Inferior parietal cortex (tissue), 1 donor: ENCODE measurements around the gene NLRP13.
"Not testable (repeated sequence)": the region's sequence is repeated elsewhere in the genome, so short reads cannot be mapped to it uniquely, and the experiment has no call there.

Experiments
- DNase-seq: peaks from one replicate; pipeline ENCODE4 v3.0.0-alpha.2; 2016; ENCODE audit errors: extremely low spot score

The NLRP13 gene, protein sequence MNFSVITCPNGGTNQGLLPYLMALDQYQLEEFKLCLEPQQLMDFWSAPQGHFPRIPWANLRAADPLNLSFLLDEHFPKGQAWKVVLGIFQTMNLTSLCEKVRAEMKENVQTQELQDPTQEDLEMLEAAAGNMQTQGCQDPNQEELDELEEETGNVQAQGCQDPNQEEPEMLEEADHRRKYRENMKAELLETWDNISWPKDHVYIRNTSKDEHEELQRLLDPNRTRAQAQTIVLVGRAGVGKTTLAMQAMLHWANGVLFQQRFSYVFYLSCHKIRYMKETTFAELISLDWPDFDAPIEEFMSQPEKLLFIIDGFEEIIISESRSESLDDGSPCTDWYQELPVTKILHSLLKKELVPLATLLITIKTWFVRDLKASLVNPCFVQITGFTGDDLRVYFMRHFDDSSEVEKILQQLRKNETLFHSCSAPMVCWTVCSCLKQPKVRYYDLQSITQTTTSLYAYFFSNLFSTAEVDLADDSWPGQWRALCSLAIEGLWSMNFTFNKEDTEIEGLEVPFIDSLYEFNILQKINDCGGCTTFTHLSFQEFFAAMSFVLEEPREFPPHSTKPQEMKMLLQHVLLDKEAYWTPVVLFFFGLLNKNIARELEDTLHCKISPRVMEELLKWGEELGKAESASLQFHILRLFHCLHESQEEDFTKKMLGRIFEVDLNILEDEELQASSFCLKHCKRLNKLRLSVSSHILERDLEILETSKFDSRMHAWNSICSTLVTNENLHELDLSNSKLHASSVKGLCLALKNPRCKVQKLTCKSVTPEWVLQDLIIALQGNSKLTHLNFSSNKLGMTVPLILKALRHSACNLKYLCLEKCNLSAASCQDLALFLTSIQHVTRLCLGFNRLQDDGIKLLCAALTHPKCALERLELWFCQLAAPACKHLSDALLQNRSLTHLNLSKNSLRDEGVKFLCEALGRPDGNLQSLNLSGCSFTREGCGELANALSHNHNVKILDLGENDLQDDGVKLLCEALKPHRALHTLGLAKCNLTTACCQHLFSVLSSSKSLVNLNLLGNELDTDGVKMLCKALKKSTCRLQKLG

DNA sequence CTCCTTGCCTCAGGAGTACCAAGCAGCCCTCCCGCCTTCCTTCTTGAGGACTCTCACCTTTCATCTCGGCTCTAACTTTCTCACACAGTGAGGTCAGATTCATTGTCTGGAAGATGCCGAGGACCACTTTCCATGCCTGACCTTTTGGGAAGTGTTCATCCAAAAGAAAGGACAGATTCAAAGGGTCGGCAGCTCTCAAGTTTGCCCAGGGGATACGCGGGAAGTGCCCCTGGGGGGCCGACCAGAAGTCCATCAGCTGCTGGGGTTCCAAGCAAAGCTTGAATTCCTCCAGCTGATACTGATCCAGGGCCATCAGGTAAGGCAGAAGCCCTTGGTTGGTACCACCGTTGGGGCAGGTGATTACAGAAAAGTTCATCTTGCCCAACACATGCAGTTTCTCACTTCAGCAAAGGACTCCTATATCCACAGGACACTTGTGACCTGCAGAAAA lies at the start of gene NLRP13:
NLRP13 (minus strand) TSS at position 401 of the 451 bp plus-strand sequence; CDS start at position 376, 25 bp downstream.
- no peak for DNase-seq

DNA sequence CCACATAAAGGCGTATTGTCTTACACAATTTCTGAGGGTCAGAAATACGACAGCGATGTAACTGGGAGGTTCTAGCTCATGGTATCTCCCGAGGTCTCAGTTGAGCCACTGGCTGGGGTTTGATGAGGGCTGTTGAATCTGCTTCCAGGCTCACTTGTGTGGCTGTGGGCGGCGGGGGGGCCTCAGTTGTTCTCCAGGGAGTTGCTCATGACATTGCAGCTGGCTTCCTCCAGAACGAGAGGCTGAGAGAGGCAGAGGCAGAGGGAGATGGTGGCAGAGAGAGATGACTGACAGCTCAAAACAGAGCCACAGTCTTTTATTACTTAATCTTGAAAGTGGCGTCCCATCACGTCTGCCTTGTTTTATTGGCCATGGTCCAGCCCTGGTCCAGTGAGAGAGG lies 48.3 kb upstream of the NLRP13 start:
- DNase-seq, result no peak

DNA sequence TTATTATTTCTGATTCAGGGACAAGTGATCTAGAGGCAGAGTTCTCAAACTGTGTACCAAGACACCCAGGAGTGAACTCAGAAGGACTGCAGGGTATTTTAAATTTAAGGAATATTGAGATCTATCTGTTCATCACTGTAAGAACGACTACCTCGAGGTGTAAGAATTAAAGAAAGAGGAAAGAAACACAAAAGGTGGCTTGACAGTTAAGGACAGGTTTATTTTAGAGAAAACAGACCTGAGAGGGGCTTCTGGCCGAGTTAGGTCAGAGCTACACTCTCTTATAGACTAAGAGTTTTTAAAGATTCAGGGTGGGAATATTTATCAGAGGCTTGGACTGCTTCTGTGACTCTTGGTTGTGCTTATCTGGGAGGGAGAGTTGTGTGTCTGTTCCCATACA lies 41.8 kb upstream of the NLRP13 start:
- DNase-seq, result no peak

DNA sequence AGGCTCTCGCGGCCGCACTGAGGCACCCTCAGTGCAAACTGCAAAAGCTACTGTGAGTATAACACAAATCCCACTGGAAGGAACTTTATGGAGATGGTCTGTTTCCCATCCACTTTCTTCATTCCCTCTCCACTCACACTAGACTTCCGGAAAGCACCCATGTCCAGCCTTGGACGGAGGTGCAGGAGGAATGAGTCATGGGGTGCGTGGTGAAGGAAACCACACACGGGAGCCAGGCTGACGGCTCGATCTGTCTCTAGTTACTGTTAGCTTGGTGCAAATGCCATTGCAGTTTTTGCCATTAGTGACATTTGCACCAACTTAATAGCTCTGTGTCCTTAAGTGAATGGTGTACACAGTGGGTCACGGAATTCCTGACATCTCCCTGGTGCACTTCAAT lies 30.1 kb upstream of the NLRP13 start:
- DNase-seq, result no peak

DNA sequence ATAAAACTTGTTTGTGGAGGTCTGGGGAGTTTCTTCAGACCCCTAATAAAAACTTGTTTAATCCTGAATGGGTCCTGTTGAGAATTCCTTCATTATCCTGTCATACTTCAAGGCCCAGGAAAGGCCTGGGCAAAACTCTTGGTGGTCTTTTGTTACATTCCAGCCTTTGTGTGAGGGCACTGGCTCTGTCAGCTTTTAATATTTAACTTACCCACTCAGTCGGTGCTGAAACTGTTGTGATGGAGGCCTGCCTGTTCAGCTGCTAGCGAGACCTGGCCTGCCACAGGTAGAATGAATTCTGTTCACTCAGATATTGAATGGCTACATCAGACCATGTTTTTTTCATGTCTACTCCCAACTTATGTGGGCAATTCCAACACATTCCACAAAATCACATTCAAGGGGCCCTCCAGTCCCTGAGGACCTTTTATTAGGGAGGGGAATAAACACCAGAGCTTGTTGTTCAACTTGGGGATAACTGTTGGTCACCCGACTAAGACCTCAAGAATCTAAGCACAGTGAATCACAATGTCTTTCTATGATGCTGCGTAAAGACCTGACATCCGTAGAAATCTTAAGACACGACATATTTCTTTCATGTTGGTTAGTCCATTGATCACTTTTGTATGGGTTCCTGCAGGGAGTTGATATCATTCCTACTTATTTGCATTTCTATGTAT lies 28.0 kb upstream of the NLRP13 start:
- no peak for DNase-seq

DNA sequence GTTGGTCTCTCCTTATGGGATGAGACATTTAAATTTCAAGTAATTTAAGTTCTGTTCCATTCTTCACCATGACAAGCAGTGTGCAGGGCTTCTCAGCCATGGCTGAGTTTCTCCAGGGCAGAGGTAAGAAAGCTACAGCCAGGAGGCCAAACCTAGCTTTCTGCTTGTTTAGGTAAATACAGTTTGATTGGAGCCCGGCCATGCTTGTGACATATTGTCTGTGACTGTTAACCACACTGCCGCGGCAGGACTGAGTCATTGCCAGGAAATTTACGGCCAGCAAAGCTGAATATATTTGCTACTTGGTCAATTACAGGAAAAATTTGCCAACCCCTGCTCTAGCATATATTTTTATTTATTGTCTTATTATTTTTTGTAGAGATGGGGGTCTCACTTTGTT lies 26.2 kb upstream of the NLRP13 start:
- DNase-seq, result no peak

DNA sequence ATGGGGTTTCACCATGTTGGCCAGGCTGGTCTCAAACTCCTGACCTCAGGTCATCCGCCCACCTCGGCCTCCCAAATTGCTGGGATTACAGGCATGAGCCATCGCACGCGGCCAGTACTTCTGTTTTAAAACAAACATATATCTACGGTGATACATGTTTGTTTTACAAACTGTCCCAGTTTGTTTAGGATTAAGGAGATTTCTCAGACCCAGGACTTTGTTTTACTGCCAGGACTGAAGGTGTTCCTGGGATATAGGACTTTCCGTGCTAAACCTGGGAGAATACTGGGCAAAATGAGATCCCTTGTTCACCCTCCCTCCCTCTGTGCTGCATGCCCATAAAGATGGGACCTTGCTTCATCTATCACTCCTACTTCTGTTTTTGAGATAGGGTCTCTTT lies 24.3 kb upstream of the NLRP13 start:
- no peak for DNase-seq

DNA sequence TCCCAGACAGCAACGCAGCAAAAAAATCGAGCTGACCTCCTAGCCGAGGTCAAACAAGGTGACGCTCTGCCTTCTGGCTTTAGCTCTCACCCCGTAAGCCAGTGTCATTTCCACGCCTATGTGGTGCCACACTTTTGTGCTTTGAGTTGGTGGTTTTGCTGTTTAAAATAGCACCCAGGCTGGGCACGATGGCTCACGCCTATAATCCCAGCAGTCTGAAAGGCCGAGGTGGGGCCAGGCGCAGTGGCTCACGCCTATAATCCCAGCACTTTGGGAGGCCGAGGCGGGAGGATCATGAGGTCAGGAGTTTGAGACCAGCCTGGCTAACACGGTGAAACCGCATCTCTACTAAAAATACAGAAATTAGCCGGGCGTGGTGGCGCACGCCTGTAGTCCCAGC lies 18.4 kb upstream of the NLRP13 start:
- not testable (repeated sequence) for DNase-seq

DNA sequence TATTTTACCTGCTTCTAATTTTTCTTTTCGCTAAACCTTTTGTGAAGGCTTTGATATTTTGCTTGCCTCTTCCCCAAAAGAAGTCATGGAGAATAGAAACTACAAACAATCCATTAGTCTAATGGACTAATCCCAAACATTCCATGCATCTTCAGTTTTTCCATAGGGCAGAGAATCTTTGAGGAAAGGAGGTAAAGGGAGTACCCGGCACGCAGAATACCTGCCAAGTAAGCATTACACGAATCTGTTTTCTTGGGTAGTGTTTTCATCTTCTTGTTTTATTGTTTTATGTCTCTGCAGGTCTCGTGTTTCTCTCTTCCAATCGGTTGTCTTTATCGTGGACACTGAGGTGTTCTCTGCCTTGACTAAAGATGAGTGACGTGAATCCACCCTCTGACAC lies 15.4 kb upstream of the NLRP13 start, which contains the start of gene NLRP8:
NLRP8 (plus strand) TSS at position 301 of the 400 bp plus-strand sequence.
- no peak for DNase-seq

DNA sequence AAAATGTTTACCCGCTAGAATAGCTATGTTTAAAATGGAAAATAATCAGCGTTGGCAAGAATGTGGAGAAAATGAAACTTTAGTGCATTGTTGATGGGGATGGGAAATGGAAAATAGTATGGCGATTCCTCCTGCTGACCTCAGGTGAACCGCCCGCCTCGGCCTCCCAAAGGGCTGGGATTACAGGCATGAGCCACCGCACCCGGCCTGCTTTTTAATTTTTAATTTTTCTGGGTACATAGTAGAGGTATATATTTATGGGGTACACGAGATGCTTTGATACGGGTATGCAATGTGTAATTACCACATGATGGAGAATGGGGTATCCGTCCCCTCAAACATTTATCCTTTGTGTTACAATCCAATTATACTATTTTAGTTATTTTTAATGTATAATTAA lies 8.2 kb upstream of the NLRP13 start:
- DNase-seq, result no peak

DNA sequence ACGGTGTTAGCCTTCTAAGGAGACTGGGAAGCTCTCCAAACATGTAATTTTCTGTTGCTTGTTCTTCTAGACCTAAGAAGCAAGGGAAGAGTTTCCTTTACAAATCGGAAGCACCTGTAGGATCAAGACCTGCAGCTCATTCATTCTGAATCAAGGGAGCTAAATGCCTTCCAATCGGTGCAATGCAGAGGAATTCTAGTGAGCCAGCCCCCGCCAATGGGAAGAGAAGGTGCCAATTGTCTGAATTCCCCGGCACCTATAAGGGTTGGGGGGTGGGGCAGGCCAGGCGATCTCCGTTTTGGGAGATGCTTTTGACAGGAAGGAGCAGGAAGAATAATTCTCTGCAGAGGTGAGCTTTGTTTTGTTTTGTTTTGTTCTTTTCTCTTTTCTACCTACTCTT lies 7.1 kb upstream of the NLRP13 start:
- no peak for DNase-seq

DNA sequence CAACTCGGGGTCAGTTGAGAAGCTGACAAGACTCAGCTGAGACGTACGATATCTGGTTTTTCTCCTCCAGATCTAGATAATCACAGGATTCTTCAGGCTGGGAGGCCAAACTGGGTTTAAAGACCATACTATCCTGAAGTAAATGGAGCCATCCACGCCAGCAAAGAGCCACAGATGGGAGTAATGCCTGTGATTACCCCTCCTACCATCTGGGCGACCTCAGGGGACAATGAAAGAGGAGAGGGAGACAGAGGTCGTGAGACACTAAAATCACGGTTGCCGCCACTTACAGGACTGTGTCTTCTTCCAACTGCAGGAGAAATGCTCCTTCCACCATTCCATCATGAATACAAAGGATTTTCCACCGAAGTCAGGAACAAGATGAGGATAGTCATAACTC lies 3.1 kb upstream of the NLRP13 start:
- DNase-seq, result no peak

DNA sequence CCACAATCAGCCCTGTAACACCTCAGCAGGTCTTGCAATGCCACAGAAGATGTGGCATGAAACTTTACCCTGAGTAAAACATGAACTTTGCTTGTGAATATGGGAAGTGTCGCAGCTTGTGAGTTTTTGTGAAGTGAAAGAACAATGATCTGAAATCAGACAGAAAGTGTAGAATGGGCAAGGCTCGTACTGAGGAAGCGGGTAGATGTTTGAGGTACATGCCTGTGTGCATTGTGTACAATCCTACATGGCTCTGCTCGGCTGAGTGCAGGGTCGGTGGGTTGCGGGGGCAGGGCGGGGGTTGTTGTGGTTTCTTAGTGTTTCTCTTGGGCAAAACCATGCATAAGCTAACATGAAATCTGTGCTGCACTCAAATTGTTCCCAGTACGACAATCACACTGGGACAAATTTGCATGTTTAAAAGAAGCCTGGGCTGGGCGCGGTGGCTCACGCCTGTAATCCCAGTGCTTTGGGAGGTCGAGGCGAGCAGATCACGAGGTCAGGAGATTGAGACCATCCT lies 1.1 kb downstream of the NLRP13 start:
- DNase-seq, result no peak

DNA sequence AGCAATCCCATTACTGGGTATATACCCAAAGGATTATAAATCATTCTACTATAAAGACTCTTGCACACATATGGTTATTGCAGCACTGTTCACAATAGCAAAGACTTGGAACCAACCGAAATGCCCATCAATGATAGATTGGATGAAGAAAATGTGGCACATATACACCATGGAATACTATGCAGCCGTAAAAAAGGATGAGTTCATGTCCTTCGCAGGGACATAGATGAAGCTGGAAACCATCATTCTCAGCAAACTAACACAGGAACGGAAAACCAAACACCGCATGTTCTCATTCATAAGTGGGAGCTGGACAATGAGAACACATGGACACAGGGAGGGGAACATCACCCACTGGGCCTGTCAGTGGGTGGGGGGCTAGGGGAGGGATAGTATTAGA lies 2.9 kb downstream of the NLRP13 start:
- DNase-seq, result not testable (repeated sequence)

DNA sequence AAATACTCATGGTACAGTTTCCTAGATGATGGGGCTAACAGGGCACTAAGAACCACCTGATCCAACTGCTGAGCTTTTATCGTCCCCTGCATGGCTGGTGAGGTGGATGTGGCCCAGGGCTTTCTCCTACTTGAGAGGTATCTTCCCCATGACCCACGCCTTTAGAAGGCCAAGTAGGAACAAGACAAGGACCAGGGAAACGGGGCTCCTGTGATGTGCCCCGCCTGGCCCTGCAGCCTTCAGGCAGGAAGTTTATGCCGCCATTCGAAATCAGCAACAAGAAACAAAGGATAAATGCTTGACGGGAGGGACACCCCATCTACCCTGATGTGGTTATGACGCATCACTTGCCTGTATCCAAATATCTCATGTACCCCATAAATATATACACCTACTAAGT lies 4.1 kb downstream of the NLRP13 start:
- no peak for DNase-seq

DNA sequence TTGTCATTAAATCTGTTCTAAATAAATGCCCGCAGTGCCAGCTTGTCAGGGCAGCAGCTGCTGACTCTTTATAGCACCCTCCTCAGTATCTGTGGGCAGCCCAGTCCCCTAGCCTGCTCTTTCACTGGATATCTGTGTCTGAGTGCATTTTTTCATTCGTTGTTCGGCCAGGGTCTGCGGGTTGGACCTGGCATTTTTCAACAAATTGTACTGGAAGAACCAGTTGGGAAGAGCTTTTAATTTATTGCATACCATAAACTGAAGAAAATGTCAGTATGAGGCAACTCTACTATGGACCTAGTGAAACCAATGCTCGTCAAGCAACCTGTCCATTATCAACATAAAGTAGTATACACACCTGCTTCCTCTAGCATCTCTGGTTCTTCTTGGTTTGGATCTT lies 8.6 kb downstream of the NLRP13 start:
- no peak for DNase-seq

DNA sequence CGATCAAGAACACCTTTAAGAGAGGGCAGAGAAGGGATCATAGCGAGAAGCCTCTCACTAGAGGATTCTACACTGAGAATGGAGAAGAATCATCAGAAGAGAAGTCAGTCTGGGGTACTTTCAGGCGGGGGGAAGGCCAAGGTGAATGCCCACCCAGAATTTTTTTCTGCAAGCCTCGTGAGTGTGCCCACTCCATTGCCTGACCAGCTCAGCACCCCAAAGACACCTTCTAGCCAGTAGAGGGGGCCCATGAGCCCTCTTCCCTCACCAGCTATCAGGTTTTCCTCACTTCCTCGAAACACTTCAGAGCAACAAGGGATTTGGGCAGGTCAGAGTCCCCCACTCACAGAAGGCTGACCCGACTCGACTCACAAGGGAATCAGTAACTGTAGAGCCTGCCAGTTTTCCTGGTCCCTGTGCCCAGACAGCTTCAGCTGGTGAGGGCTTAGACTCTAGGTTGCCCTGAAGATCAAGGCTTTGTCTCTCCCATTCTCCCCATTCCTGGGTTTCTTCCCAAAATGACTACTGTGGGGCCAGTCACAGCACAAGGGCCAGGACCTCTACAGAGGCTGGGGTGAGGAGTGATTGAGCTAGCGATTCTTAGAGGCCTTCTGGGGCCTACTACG lies 18.4 kb downstream of the NLRP13 start:
- no peak for DNase-seq

DNA sequence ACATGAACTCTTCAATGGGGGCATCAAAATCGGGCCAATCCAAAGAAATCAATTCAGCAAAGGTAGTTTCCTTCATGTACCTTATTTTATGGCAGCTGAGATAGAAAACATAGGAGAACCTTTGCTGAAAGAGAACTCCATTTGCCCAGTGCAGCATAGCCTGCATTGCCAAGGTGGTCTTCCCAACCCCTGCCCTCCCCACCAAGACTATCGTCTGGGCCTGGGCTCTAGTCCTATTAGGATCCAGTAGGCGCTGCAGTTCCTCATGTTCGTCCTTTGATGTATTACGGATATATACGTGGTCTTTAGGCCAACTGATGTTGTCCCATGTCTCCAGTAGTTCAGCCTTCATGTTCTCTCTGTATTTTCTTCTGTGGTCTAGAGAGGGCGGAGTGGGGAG lies 19.2 kb downstream of the NLRP13 start:
- DNase-seq, result no peak

DNA sequence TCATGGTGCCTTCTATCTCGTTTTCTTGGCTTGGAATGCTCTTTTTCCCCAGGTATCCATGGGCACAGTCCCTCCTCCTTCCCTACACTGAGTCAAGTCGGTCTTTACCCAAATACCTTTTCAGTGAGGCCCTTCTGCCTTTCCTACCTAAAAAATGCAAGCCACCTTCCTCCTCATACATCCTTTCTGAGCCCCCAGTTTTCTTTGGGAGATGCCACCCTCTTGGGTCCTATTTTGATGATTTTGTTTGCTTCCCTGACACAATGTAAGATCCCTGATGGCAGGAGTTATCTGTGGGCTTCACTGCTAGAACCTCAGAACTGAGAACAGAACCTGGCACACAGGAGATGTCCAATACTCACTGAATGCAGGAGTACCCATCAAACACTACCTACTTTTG lies 22.3 kb downstream of the NLRP13 start:
- DNase-seq, result no peak

DNA sequence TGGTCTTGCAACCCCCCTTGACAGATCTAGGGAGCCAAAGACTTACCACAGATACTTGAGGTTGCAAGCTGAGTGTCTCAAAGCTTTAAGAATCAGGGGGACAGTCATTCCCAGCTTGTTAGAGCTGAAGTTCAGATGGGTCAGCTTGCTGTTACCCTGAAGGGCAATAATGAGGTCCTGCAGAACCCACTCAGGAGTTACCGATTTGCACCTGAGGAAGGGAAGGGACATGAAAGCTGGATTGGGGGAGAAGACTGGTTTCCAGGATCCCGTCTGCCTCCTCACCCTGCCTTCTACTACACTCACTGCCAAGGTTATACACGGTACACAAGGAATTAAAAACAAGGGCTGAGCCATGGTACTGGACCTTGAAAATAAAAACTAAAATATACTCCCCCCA lies 24.4 kb downstream of the NLRP13 start:
- no peak for DNase-seq

DNA sequence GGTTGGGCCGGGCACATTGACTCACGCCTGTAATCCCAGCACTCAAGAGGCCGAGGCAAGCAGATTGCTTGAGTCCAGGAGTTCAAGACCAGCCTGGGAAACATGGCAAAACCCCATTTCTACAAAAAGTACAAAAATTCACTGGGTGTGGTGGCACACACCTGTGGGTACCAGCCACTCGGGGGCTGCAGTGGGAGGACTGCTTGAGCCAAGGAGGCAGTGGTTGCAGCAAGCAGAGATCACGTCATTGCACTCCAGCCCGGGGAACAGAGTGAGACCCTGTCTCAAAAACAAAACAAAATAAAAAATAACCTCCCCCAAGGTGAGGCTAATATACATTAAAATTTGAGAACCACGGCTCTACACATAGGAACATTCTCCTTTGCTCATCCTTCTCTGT lies 24.9 kb downstream of the NLRP13 start:
- DNase-seq, result no peak
